ENCODE measurements around the gene NMT1.

GRCh38 chr17:45088741-45089140 is 27.6 kb downstream of the NMT1 start:
- no peak for TF ChIP-seq CTCF (IDR thresholded peaks at IDR 0.05)
- no peak for TF ChIP-seq POLR2AphosphoS5 (IDR thresholded peaks at IDR 0.05)
- TF ChIP-seq POLR2A (IDR thresholded peaks at IDR 0.05): no peak
